ENCODE data around the gene RNF41.

DNA sequence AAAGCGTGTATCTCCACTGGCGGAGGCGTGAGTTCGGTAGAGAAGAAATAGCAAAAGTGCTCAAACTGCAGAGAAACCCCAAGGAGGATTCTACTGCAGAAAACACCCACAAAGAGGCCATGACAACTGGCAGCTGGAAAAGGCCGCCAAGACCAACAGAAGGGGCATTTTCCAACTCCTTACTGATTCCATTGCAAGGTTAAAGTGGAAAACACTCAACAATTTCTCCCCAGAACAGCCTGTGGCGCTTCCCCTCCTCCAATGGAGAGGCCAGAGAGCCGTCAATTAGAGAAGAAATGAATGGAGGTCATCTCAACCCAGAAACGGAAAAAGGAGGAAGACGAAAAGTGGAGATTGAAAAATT is 37.1 kb upstream of the RNF41 start:
- TF ChIP-seq, protein P1, sequence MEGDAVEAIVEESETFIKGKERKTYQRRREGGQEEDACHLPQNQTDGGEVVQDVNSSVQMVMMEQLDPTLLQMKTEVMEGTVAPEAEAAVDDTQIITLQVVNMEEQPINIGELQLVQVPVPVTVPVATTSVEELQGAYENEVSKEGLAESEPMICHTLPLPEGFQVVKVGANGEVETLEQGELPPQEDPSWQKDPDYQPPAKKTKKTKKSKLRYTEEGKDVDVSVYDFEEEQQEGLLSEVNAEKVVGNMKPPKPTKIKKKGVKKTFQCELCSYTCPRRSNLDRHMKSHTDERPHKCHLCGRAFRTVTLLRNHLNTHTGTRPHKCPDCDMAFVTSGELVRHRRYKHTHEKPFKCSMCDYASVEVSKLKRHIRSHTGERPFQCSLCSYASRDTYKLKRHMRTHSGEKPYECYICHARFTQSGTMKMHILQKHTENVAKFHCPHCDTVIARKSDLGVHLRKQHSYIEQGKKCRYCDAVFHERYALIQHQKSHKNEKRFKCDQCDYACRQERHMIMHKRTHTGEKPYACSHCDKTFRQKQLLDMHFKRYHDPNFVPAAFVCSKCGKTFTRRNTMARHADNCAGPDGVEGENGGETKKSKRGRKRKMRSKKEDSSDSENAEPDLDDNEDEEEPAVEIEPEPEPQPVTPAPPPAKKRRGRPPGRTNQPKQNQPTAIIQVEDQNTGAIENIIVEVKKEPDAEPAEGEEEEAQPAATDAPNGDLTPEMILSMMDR (IDR thresholded peaks at IDR 0.05), result no peak
- TF ChIP-seq POLR2A (IDR thresholded peaks at IDR 0.05), result no peak

Measured in right lobe of liver (tissue), 4 donors.